HCT116 (cell line): ENCODE measurements around the gene INS. TPM values are rescaled to one million over a fixed set of nuclear protein-coding genes. Genes with fewer than 3 reads are reported as not detected.
A peak's percentile ranks its signal among the peaks of the same experiment; 100 is the strongest.

Source experiments
- ATAC-seq: fragments of 200-7000 bp; cut with Tn5 transposase; 2 replicates; pipeline ENCODE4 v1.9.1; 2020; ENCODE audit warnings: mild to moderate bottlenecking, moderate library complexity
- BruUV-seq: library from RNA; stranded (reverse); fragments of 400-500 nt; replicated peaks from 2 replicates; lab custom pipeline; 2021; lab: Mats Ljungman, UMichigan
- CTCF ChIA-PET: fragments of 300-600 bp; sonication (Branson Sonifier 250); formaldehyde crosslinking; loops from one replicate; lab custom pipeline; 2021; ENCODE audit warnings: antibody characterized with exemption; lab: Charles Lee
- POLR2A ChIA-PET: fragments of 300-600, 350-600 bp; sonication (Branson Sonifier 250); formaldehyde crosslinking; loops from one replicate; lab custom pipeline; 2021; ENCODE audit warnings: antibody characterized with exemption; lab: Charles Lee
- RAD21 ChIA-PET, 2 experiments: fragments of 300-600 bp; sonication (Branson Sonifier 250); formaldehyde crosslinking; loops; one replicate each; lab custom pipeline; 2023; ENCODE audit warnings: low total read pairs in 2 of 2; ENCODE audit not compliant: uncharacterized antibody in 2 of 2, unreplicated experiment in 2 of 2, low non-redundant PET in 1 of 2; lab: Charles Lee
- DNase-seq: peaks from one replicate; pipeline ENCODE4 v3.0.0-alpha.2; 2010; ENCODE audit warnings: low read depth, low spot score
- H2AFZ ChIP-seq: fragments of 200-600 bp; shearing (Covaris generic), sonication (generic); 2 replicates; pipeline ENCODE4 v1.6.1; 2017; ENCODE audit warnings: low read depth, mixed run types, mixed read lengths, antibody characterized with exemption, low read length; ENCODE audit not compliant: poor library complexity, severe bottlenecking
- H3K27ac ChIP-seq: 2 replicates; pipeline ENCODE4 v1.5.1; 2012; ENCODE audit warnings: low read depth, low read length
- H3K27me3 ChIP-seq: fragments of 200-600 bp; sonication (generic); 2 replicates; pipeline ENCODE4 v1.6.1; 2016; ENCODE audit warnings: mixed run types, low read length, mixed read lengths; ENCODE audit not compliant: insufficient read depth
- H3K36me3 ChIP-seq, 2 experiments: fragments of 200-500 bp in 1 of 2; fragments of 200-600 bp in 1 of 2; sonication (Bioruptor generic) in 1 of 2; sonication (generic) in 1 of 2; 2 replicates each; pipeline versions ENCODE4 v1.5.1 to v1.6.1; 2014 to 2016; ENCODE audit warnings: low read length in 2 of 2, inconsistent platforms in 1 of 2, mixed read lengths in 1 of 2, mixed run types in 1 of 2; ENCODE audit not compliant: insufficient read depth in 2 of 2, control insufficient read depth in 1 of 2
- H3K4me1 ChIP-seq, 2 experiments: fragments of 200-600 bp in 1 of 2; sonication (generic) in 1 of 2; 2 replicates each; pipeline versions ENCODE4 v1.5.1 to v1.6.1; 2012 to 2017; ENCODE audit warnings: low read length in 2 of 2, inconsistent platforms in 1 of 2, mild to moderate bottlenecking in 1 of 2, mixed read lengths in 1 of 2, mixed run types in 1 of 2, moderate library complexity in 1 of 2; ENCODE audit not compliant: insufficient read depth in 2 of 2, control insufficient read depth in 1 of 2
- H3K4me2 ChIP-seq: fragments of 200-600 bp; sonication (generic); 2 replicates; pipeline ENCODE4 v1.6.1; 2017; ENCODE audit warnings: mixed run types, low read length, mixed read lengths
- H3K4me3 ChIP-seq, 2 experiments: fragments of 200-600 bp in 1 of 2; sonication (generic) in 1 of 2; replicated peaks in 1 of 2; 2 replicates each; pipeline ENCODE4 v1.5.1; 2011 to 2016; ENCODE audit warnings: low read length in 2 of 2, control low read depth in 1 of 2, low read depth in 1 of 2, mild to moderate bottlenecking in 1 of 2, mixed read lengths in 1 of 2, mixed run types in 1 of 2
- H3K79me2 ChIP-seq: fragments of 200-600 bp; sonication (generic); 2 replicates; pipeline ENCODE4 v1.6.1; 2017; ENCODE audit warnings: mild to moderate bottlenecking, mixed run types, low read length, moderate library complexity, mixed read lengths; ENCODE audit not compliant: insufficient read depth
- H3K9ac ChIP-seq: fragments of 200-600 bp; sonication (generic); 2 replicates; pipeline ENCODE4 v1.6.1; 2016; ENCODE audit warnings: low read length, mixed read lengths
- H3K9me2 ChIP-seq: fragments of 200-600 bp; sonication (generic), shearing (Covaris generic); 2 replicates; pipeline ENCODE4 v1.6.1; 2017; ENCODE audit warnings: mixed run types, mild to moderate bottlenecking, moderate library complexity; ENCODE audit not compliant: insufficient read depth
- H3K9me3 ChIP-seq, 2 experiments: fragments of 200-500 bp in 1 of 2; fragments of 200-600 bp in 1 of 2; sonication (Bioruptor generic) in 1 of 2; sonication (generic) in 1 of 2; 2 replicates each; pipeline ENCODE4 v1.6.1; 2014 to 2017; ENCODE audit warnings: low read length in 2 of 2, mixed read lengths in 2 of 2, inconsistent platforms in 1 of 2, low read depth in 1 of 2, mild to moderate bottlenecking in 1 of 2, mixed run types in 1 of 2, moderate library complexity in 1 of 2; ENCODE audit not compliant: control insufficient read depth in 1 of 2, insufficient read depth in 1 of 2
- H4K20me1 ChIP-seq: fragments of 200-600 bp; sonication (generic), shearing (Covaris generic); 2 replicates; pipeline ENCODE4 v1.6.1; 2017; ENCODE audit warnings: mixed run types, mild to moderate bottlenecking, moderate library complexity; ENCODE audit not compliant: insufficient read depth
- ATF3 ChIP-seq: IDR thresholded peaks from 2 replicates; pipeline ENCODE4 v1.6.1; 2012
- EZH2 ChIP-seq: fragments of 200-600 bp; sonication (generic); IDR thresholded peaks from 2 replicates; pipeline ENCODE4 v1.6.1; 2017; ENCODE audit warnings: antibody characterized with exemption, mixed run types
- ZFX ChIP-seq: fragments of 450-650 bp; IDR thresholded peaks from 2 replicates; pipeline ENCODE4 v1.6.1; 2017
- intact Hi-C: fragments of 100-400 bp; cut with micrococcal nuclease; formaldehyde crosslinking; loops from 2 replicates; pipeline ENCODE4 v1.10.0; 2022
- total RNA-seq: library from RNA; stranded (reverse); gene quantifications from one replicate; pipeline ENCODE4 v1.2.1, GENCODE V29; 2021; ENCODE audit not compliant: unreplicated experiment

INS gene
- total RNA-seq, 1 experiment from 2014 or later = 0.44 TPM

GRCh38 chr11:2137202-2138067, 23.6 kb downstream of the INS start:
- no peaks in the 10 kb centered on the region for H4K20me1 ChIP-seq
- H2AFZ ChIP-seq = no peak overlapping the region
- no peaks in the 10 kb centered on the region for H3K36me3 ChIP-seq
- CTCF ChIA-PET = interaction anchor here (0.6 to 1.2 kb wide), 3 partner anchors 13 to 485 kb away, joined by 3 to 16 read pairs (median 4); no protein-coding TSS in a partner anchor
- TF ChIP-seq ZFX (peak; percentile 27; the same call in 1 of the 2 replicates), EZH2 (no peak)
- POLR2A ChIA-PET = interaction anchor here (0.7 kb wide), 1 partner anchor 12 kb away, joined by 3 read pairs; no protein-coding TSS in a partner anchor
- H3K4me2 ChIP-seq = peak overlapping the region; percentile 96
- H3K27ac ChIP-seq = peak overlapping the region; percentile 18; the same call in 1 of the 2 replicates
- no peaks in the 10 kb centered on the region for H3K27me3 ChIP-seq
- no peaks in the 10 kb centered on the region for H3K9me3 ChIP-seq
- ATAC-seq = peak; percentile 83
- H3K4me3 ChIP-seq = peak overlapping the region; percentile 48 to 60
- H3K4me1 ChIP-seq = peaks cover 0 to 17% of the 10 kb centered on the region in 2 experiments; a peak in 2 of 4 replicates
- H3K79me2 ChIP-seq = no peaks in the 10 kb centered on the region
- RAD21 ChIA-PET = no interaction called here
- peak; percentile 36 for DNase-seq
- no peaks in the 10 kb centered on the region for H3K9me2 ChIP-seq
- no TSS peak for BruUV-seq
- H3K9ac ChIP-seq = peak overlapping the region; percentile 39
- intact Hi-C loops = loop anchor here (5.0 kb wide), 1 partner anchor 50 kb away; no protein-coding TSS in a partner anchor

DNA sequence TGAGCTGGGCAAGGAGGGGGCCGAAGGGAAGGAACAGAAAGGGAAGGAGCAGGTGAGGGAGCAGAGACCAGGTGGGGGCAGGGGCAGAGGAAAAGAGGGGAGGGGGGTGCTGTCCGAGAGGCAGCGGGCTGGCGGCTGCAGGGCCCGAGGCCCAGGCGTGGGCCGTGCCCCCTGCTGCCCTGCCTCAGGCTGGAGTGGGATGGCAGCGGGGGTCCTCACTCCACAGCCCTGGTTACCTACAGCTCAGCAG, 24.1 kb downstream of the INS start:
- intact Hi-C loops = loop anchor here (5.0 kb wide), 1 partner anchor 50 kb away; no protein-coding TSS in a partner anchor
- no peak overlapping the region for H3K27ac ChIP-seq
- H3K4me2 ChIP-seq = peak overlapping the region; percentile 96
- H3K4me3 ChIP-seq = peak overlapping the region in 1 of 2 experiments; percentile 60; a peak in 1 of 4 replicates
- RAD21 ChIA-PET = no interaction called here
- no peak for TF ChIP-seq ATF3
- POLR2A ChIA-PET = interaction anchor here (0.7 kb wide), 1 partner anchor 12 kb away, joined by 3 read pairs; no protein-coding TSS in a partner anchor
- H3K9me3 ChIP-seq = no peaks in the 10 kb centered on the region
- ATAC-seq (peak; percentile 2; the same call in 1 of the 2 replicates), DNase-seq (no peak)
- no peaks in the 10 kb centered on the region for H3K27me3 ChIP-seq
- H3K9me2 ChIP-seq = no peaks in the 10 kb centered on the region
- H4K20me1 ChIP-seq = no peaks in the 10 kb centered on the region
- peaks cover 0 to 16% of the 10 kb centered on the region in 2 experiments; a peak in 2 of 4 replicates for H3K4me1 ChIP-seq
- no peaks in the 10 kb centered on the region for H3K36me3 ChIP-seq
- H2AFZ ChIP-seq = no peak overlapping the region
- BruUV-seq = no TSS peak
- CTCF ChIA-PET = interaction anchor here (1.0 to 1.2 kb wide), 2 partner anchors 14 to 484 kb away, joined by 4 to 16 read pairs; no protein-coding TSS in a partner anchor
- no peaks in the 10 kb centered on the region for H3K79me2 ChIP-seq
- H3K9ac ChIP-seq = no peak overlapping the region
